HEK293 (cell line): ENCODE data around the gene PPIL3.
A peak's percentile ranks its signal among the peaks of the same experiment; 100 is the strongest.

Experiments
- CTCF ChIA-PET: fragments of 350-600 bp; formaldehyde crosslinking; extraction: SDS; loops from one replicate; lab custom pipeline; 2021; ENCODE audit warnings: antibody characterized with exemption; lab: Yijun Ruan, JAX
- POLR2A ChIA-PET: fragments of 300-600 bp; formaldehyde crosslinking; extraction: SDS; loops from one replicate; lab custom pipeline; 2020; ENCODE audit warnings: antibody characterized with exemption, inconsistent platforms; lab: Yijun Ruan, JAX
- H3K27ac ChIP-seq: fragments of 200-500 bp; sonication (Bioruptor generic); 2 replicates; pipeline ENCODE4 v1.5.1; 2014; ENCODE audit warnings: low read depth, low read length, control low read depth, inconsistent platforms; ENCODE audit errors: extremely low read depth
- H3K36me3 ChIP-seq, 2 experiments: fragments of 200-500 bp in 1 of 2; sonication (Bioruptor generic) in 1 of 2; 1 replicate in 1 of 2; 2 replicates in 1 of 2; pipeline ENCODE4 v1.5.1; 2014 to 2017; ENCODE audit warnings: inconsistent platforms in 2 of 2, low read length in 2 of 2; ENCODE audit not compliant: control insufficient read depth in 2 of 2, insufficient read depth in 1 of 2
- H3K4me1 ChIP-seq: fragments of 200-500 bp; sonication (Bioruptor generic); 2 replicates; pipeline ENCODE4 v1.5.1; 2014; ENCODE audit warnings: mild to moderate bottlenecking, low read length, inconsistent platforms; ENCODE audit not compliant: control insufficient read depth, insufficient read depth
- H3K4me3 ChIP-seq: 2 replicates; pipeline ENCODE4 v1.5.1; 2011; ENCODE audit warnings: low read depth, mild to moderate bottlenecking, control low read depth, low read length, moderate library complexity
- H3K9me3 ChIP-seq: fragments of 200-500 bp; sonication (Bioruptor generic); 2 replicates; pipeline ENCODE4 v1.5.1; 2014; ENCODE audit warnings: low read depth, low read length, inconsistent platforms; ENCODE audit not compliant: control insufficient read depth, insufficient read depth
- BCL6B ChIP-seq: fragments of 450-650 bp; formaldehyde crosslinking; IDR thresholded peaks from 2 replicates; pipeline ENCODE4 v1.5.1; 2017; ENCODE audit warnings: missing biosample characterization, missing genetic modification characterization
- KLF8 ChIP-seq: fragments of 450-650 bp; formaldehyde crosslinking; IDR thresholded peaks from 2 replicates; pipeline ENCODE4 v1.5.1; 2016; ENCODE audit warnings: missing biosample characterization, missing genetic modification characterization
- KLF9 ChIP-seq: fragments of 450-650 bp; formaldehyde crosslinking; IDR thresholded peaks from 2 replicates; pipeline ENCODE4 v1.5.1; 2016; ENCODE audit warnings: missing biosample characterization, missing genetic modification characterization, low read depth
- PATZ1 ChIP-seq: fragments of 450-650 bp; formaldehyde crosslinking; IDR thresholded peaks from 2 replicates; pipeline ENCODE4 v1.5.1; 2016; ENCODE audit warnings: missing biosample characterization, missing genetic modification characterization
- RBAK ChIP-seq: fragments of 450-650 bp; formaldehyde crosslinking; IDR thresholded peaks from 2 replicates; pipeline ENCODE4 v1.5.1; 2016; ENCODE audit warnings: missing biosample characterization, missing genetic modification characterization
- REST ChIP-seq: fragments of 450-650 bp; formaldehyde crosslinking; IDR thresholded peaks from 2 replicates; pipeline ENCODE4 v1.5.1; 2016; ENCODE audit warnings: missing biosample characterization, missing genetic modification characterization
- ZEB2 ChIP-seq: fragments of 450-650 bp; formaldehyde crosslinking; IDR thresholded peaks from 2 replicates; pipeline ENCODE4 v1.5.1; 2016; ENCODE audit warnings: missing biosample characterization, missing genetic modification characterization
- ZFP3 ChIP-seq: fragments of 450-650 bp; formaldehyde crosslinking; IDR thresholded peaks from 2 replicates; pipeline ENCODE4 v1.5.1; 2016; ENCODE audit warnings: low read depth, missing biosample characterization, missing genetic modification characterization
- ZFP69B ChIP-seq: fragments of 450-650 bp; formaldehyde crosslinking; IDR thresholded peaks from 2 replicates; pipeline ENCODE4 v1.5.1; 2016; ENCODE audit warnings: missing biosample characterization, missing genetic modification characterization
- ZNF10 ChIP-seq: fragments of 450-650 bp; formaldehyde crosslinking; IDR thresholded peaks from 2 replicates; pipeline ENCODE4 v1.5.1; 2017; ENCODE audit warnings: missing biosample characterization, missing genetic modification characterization
- ZNF449 ChIP-seq: fragments of 450-650 bp; formaldehyde crosslinking; IDR thresholded peaks from 2 replicates; pipeline ENCODE4 v1.5.1; 2017; ENCODE audit warnings: missing biosample characterization, mild to moderate bottlenecking, missing genetic modification characterization, moderate library complexity
- ZNF776 ChIP-seq: fragments of 450-650 bp; formaldehyde crosslinking; IDR thresholded peaks from 2 replicates; pipeline ENCODE4 v1.5.0; 2017; ENCODE audit warnings: missing biosample characterization, missing genetic modification characterization, borderline replicate concordance
- ZNF843 ChIP-seq: fragments of 450-650 bp; formaldehyde crosslinking; IDR thresholded peaks from 2 replicates; pipeline ENCODE4 v1.5.1; 2016; ENCODE audit warnings: missing biosample characterization, missing genetic modification characterization

Gene PPIL3

GRCh38 chr2:200888704-200889625, at the start of gene PPIL3, which contains the start of gene NIF3L1 (continued):
- TF ChIP-seq REST (tag by site-specific recombination): peak; percentile 84
- TF ChIP-seq KLF8 (tag by site-specific recombination): peak; percentile 56

GRCh38 chr2:200930947-200931626, 42.2 kb upstream of the PPIL3 start:
- POLR2A ChIA-PET: no interaction called here
- H3K4me1 ChIP-seq: no peaks in the 10 kb centered on the region
- H3K4me3 ChIP-seq: no peak overlapping the region
- TF ChIP-seq ZFP69B (tag by site-specific recombination): no peak
- no peak for TF ChIP-seq PATZ1
- TF ChIP-seq ZNF843: no peak
- no peak for TF ChIP-seq BCL6B (tag by site-specific recombination)
- TF ChIP-seq KLF9 (tag by site-specific recombination): no peak
- TF ChIP-seq ZFP3 (tag by site-specific recombination): no peak
- no peak for TF ChIP-seq ZNF776 (tag by site-specific recombination)
- TF ChIP-seq ZNF449 (tag by site-specific recombination): no peak
- TF ChIP-seq RBAK (tag by site-specific recombination): no peak
- TF ChIP-seq ZNF10 (tag by site-specific recombination): no peak
- no peak for TF ChIP-seq ZEB2 (tag by site-specific recombination)
- TF ChIP-seq, all 188 proteins: peak for 0
- CTCF ChIA-PET: no interaction called here
- Histone ChIP-seq H3K27ac (no peak overlapping the region), H3K36me3 (peaks cover 60 to 67% of the 10 kb centered on the region in 2 experiments), H3K9me3 (no peaks in the 10 kb centered on the region)
